Measurements from ENCODE around the gene MYPN.

Gene MYPN

GRCh38 chr10:68121020-68121743, 11.9 kb downstream of the MYPN start:
- FAIRE-seq (no peak), DNase-seq (ENCODE audit: insufficient read length, low spot score) (no peak)
- TF ChIP-seq SPI1 (IDR thresholded peaks at IDR 0.05; ENCODE audit: low read depth, low read length), result no peak
- no peak for TF ChIP-seq POLR2A (IDR thresholded peaks at IDR 0.05; ENCODE audit: low read depth, low read length)
- TF ChIP-seq POU2F2 (IDR thresholded peaks at IDR 0.05; ENCODE audit: low read depth, low read length), result no peak
- no peak for TF ChIP-seq POLR2AphosphoS5 (IDR thresholded peaks at IDR 0.05; ENCODE audit: low read depth, low read length)
- no peak for TF ChIP-seq TAF1 (IDR thresholded peaks at IDR 0.05; ENCODE audit: low read depth, low read length)

GRCh38 chr10:68121852-68122251, 12.6 kb downstream of the MYPN start:
- DNase-seq (ENCODE audit: insufficient read length, low spot score) (no peak), FAIRE-seq (no peak)
- TF ChIP-seq POLR2AphosphoS5 (IDR thresholded peaks at IDR 0.05; ENCODE audit: low read depth, low read length), result no peak
- TF ChIP-seq POU2F2 (IDR thresholded peaks at IDR 0.05; ENCODE audit: low read depth, low read length), result no peak
- TF ChIP-seq PAX5 (IDR thresholded peaks at IDR 0.05; ENCODE audit: insufficient read depth, low read length, severe bottlenecking), result no peak
- no peak for TF ChIP-seq TAF1 (IDR thresholded peaks at IDR 0.05; ENCODE audit: low read depth, low read length)
- TF ChIP-seq POLR2A (IDR thresholded peaks at IDR 0.05; ENCODE audit: low read depth, low read length), result no peak

- no peak for TF ChIP-seq SPI1 (IDR thresholded peaks at IDR 0.05; ENCODE audit: low read depth, low read length)
- no peak for TF ChIP-seq POLR2AphosphoS5 (IDR thresholded peaks at IDR 0.05; ENCODE audit: low read depth, low read length)
- no peak for TF ChIP-seq TAF1 (IDR thresholded peaks at IDR 0.05; ENCODE audit: low read depth, low read length)
- no peak for TF ChIP-seq POLR2A (IDR thresholded peaks at IDR 0.05; ENCODE audit: low read depth, low read length)
- TF ChIP-seq PAX5 (IDR thresholded peaks at IDR 0.05; ENCODE audit: insufficient read depth, low read length, severe bottlenecking), result no peak
- TF ChIP-seq POU2F2 (IDR thresholded peaks at IDR 0.05; ENCODE audit: low read depth, low read length), result no peak
- DNase-seq (ENCODE audit: insufficient read length, low spot score) (no peak), FAIRE-seq (no peak)
Observed at GRCh38 chr10:68124718-68125117, 15.4 kb downstream of the MYPN start.

- FAIRE-seq, result no peak
- TF ChIP-seq POLR2AphosphoS5 (IDR thresholded peaks at IDR 0.05; ENCODE audit: low read depth, low read length) (no peak), PAX5 (IDR thresholded peaks at IDR 0.05; ENCODE audit: insufficient read depth, low read length, severe bottlenecking) (no peak), POU2F2 (IDR thresholded peaks at IDR 0.05; ENCODE audit: low read depth, low read length) (no peak), POLR2A (IDR thresholded peaks at IDR 0.05; ENCODE audit: low read depth, low read length) (no peak), SPI1 (IDR thresholded peaks at IDR 0.05; ENCODE audit: low read depth, low read length) (no peak), TAF1 (IDR thresholded peaks at IDR 0.05; ENCODE audit: low read depth, low read length) (no peak)
- no peak for DNase-seq (ENCODE audit: insufficient read length, low spot score)
Observed at GRCh38 chr10:68125772-68126171, 16.5 kb downstream of the MYPN start.

- DNase-seq (ENCODE audit: insufficient read length, low spot score), result no peak
- no peak for FAIRE-seq
- TF ChIP-seq SPI1 (IDR thresholded peaks at IDR 0.05; ENCODE audit: low read depth, low read length) (no peak), POLR2A (IDR thresholded peaks at IDR 0.05; ENCODE audit: low read depth, low read length) (no peak), TAF1 (IDR thresholded peaks at IDR 0.05; ENCODE audit: low read depth, low read length) (no peak), PAX5 (IDR thresholded peaks at IDR 0.05; ENCODE audit: insufficient read depth, low read length, severe bottlenecking) (no peak), POU2F2 (IDR thresholded peaks at IDR 0.05; ENCODE audit: low read depth, low read length) (no peak), POLR2AphosphoS5 (IDR thresholded peaks at IDR 0.05; ENCODE audit: low read depth, low read length) (no peak)
Observed at GRCh38 chr10:68128015-68128414, 18.7 kb downstream of the MYPN start.

GRCh38 chr10:68132391-68132790, 23.1 kb downstream of the MYPN start:
- no peak for DNase-seq (ENCODE audit: insufficient read length, low spot score)

GRCh38 chr10:68133523-68133922, 24.2 kb downstream of the MYPN start:
- FAIRE-seq (peak; percentile 16), DNase-seq (ENCODE audit: insufficient read length, low spot score) (no peak)
- TF ChIP-seq POLR2AphosphoS5 (IDR thresholded peaks at IDR 0.05; ENCODE audit: low read depth, low read length) (no peak), POLR2A (IDR thresholded peaks at IDR 0.05; ENCODE audit: low read depth, low read length) (no peak), POU2F2 (IDR thresholded peaks at IDR 0.05; ENCODE audit: low read depth, low read length) (no peak), PAX5 (IDR thresholded peaks at IDR 0.05; ENCODE audit: insufficient read depth, low read length, severe bottlenecking) (no peak), SPI1 (IDR thresholded peaks at IDR 0.05; ENCODE audit: low read depth, low read length) (no peak), TAF1 (IDR thresholded peaks at IDR 0.05; ENCODE audit: low read depth, low read length) (no peak)

More at GRCh38 chr10:68132391-68132790, 23.1 kb downstream of the MYPN start:
- no peak for FAIRE-seq
- TF ChIP-seq SPI1 (IDR thresholded peaks at IDR 0.05; ENCODE audit: low read depth, low read length) (no peak), TAF1 (IDR thresholded peaks at IDR 0.05; ENCODE audit: low read depth, low read length) (no peak), PAX5 (IDR thresholded peaks at IDR 0.05; ENCODE audit: insufficient read depth, low read length, severe bottlenecking) (no peak), POLR2A (IDR thresholded peaks at IDR 0.05; ENCODE audit: low read depth, low read length) (no peak), POLR2AphosphoS5 (IDR thresholded peaks at IDR 0.05; ENCODE audit: low read depth, low read length) (no peak), POU2F2 (IDR thresholded peaks at IDR 0.05; ENCODE audit: low read depth, low read length) (no peak)

GRCh38 chr10:68135362-68135761, 26.1 kb downstream of the MYPN start:
- no peak for TF ChIP-seq POU2F2 (IDR thresholded peaks at IDR 0.05; ENCODE audit: low read depth, low read length)
- no peak for TF ChIP-seq SPI1 (IDR thresholded peaks at IDR 0.05; ENCODE audit: low read depth, low read length)
- TF ChIP-seq TAF1 (IDR thresholded peaks at IDR 0.05; ENCODE audit: low read depth, low read length), result no peak
- TF ChIP-seq PAX5 (IDR thresholded peaks at IDR 0.05; ENCODE audit: insufficient read depth, low read length, severe bottlenecking), result no peak
- no peak for TF ChIP-seq POLR2A (IDR thresholded peaks at IDR 0.05; ENCODE audit: low read depth, low read length)
- no peak for TF ChIP-seq POLR2AphosphoS5 (IDR thresholded peaks at IDR 0.05; ENCODE audit: low read depth, low read length)
- no peak for FAIRE-seq
- no peak for DNase-seq (ENCODE audit: insufficient read length, low spot score)

- FAIRE-seq, result no peak
- TF ChIP-seq POLR2AphosphoS5 (IDR thresholded peaks at IDR 0.05; ENCODE audit: low read depth, low read length) (no peak), TAF1 (IDR thresholded peaks at IDR 0.05; ENCODE audit: low read depth, low read length) (no peak), SPI1 (IDR thresholded peaks at IDR 0.05; ENCODE audit: low read depth, low read length) (no peak)
- DNase-seq (ENCODE audit: insufficient read length, low spot score), result no peak
Observed at GRCh38 chr10:68135922-68136792, 26.9 kb downstream of the MYPN start.

All from GM12891 (cell line).